Measurements from ENCODE around the gene SAMD11. TPM values are rescaled to one million over a fixed set of nuclear protein-coding genes. Genes with fewer than 3 reads are reported as not detected.
A peak's percentile ranks its signal among the peaks of the same experiment; 100 is the strongest.

The SAMD11 gene
- total and polyA plus RNA-seq, 2 of the 13 experiments (the other 11 are each of a cell fraction or from before 2014, with no cell fraction given) = 0.11 TPM; not detected in 1

GRCh38 chr1:921011-921837, 2.5 kb upstream of the SAMD11 start (continued):
- TF ChIP-seq FUBP1 (CRISPR knock-in tag; IDR thresholded peaks at IDR 0.05; ENCODE audit: borderline replicate concordance) (no peak), ZNF564 (CRISPR knock-in tag; IDR thresholded peaks at IDR 0.05) (no peak), NPAS2 (CRISPR knock-in tag; IDR thresholded peaks at IDR 0.05; ENCODE audit: borderline replicate concordance) (no peak), HNRNPUL1 (IDR thresholded peaks at IDR 0.05; ENCODE audit: low read depth, low read length) (no peak), SMC3 (IDR thresholded peaks at IDR 0.05; ENCODE audit: low read length) (no peak), ATF4 (CRISPR knock-in tag; IDR thresholded peaks at IDR 0.05) (no peak), DPF2 (CRISPR knock-in tag; IDR thresholded peaks at IDR 0.05; ENCODE audit: borderline replicate concordance, low read depth) (no peak), ZNF235 (CRISPR knock-in tag; IDR thresholded peaks at IDR 0.05; ENCODE audit: borderline replicate concordance) (no peak), ZNF251 (CRISPR knock-in tag; IDR thresholded peaks at IDR 0.05) (no peak), ZMYM2 (CRISPR knock-in tag; IDR thresholded peaks at IDR 0.05) (no peak), ZNF17 (CRISPR knock-in tag; IDR thresholded peaks at IDR 0.05) (no peak), REPIN1 (CRISPR knock-in tag; IDR thresholded peaks at IDR 0.05; ENCODE audit: borderline replicate concordance, low read depth) (no peak), PREB (CRISPR knock-in tag; IDR thresholded peaks at IDR 0.05) (no peak), PPARG (CRISPR knock-in tag; conservative IDR thresholded peaks at IDR 0.05) (no peak), ZIK1 (CRISPR knock-in tag; IDR thresholded peaks at IDR 0.05; ENCODE audit: borderline replicate concordance, low read depth) (no peak), ZBED4 (CRISPR knock-in tag; IDR thresholded peaks at IDR 0.05; ENCODE audit: borderline replicate concordance) (peak; percentile 39; the same call in 1 of the 2 replicates), PTBP1 (IDR thresholded peaks at IDR 0.05; ENCODE audit: low read depth, low read length, poor library complexity, severe bottlenecking) (no peak), BHLHE40 (IDR thresholded peaks at IDR 0.05; ENCODE audit: low read length) (0 out of 2 replicates have a peak, but pooled peaks have one; percentile 19), TFDP2 (CRISPR knock-in tag; IDR thresholded peaks at IDR 0.05) (no peak)

Data from HepG2 (cell line).